GM11168 (cell line): ENCODE results near the gene RABEPK.
"Not testable (repeated sequence)": the region's sequence is repeated elsewhere in the genome, so short reads cannot be mapped to it uniquely, and the experiment has no call there.

ENCODE experiments used
- in situ Hi-C: fragments of 300-500 bp; cut with MboI; formaldehyde crosslinking; loops from one replicate; pipeline ENCODE4 v1.12.0; 2022; ENCODE audit warnings: low sequenced_read_pairs; ENCODE audit not compliant: unreplicated experiment

Gene RABEPK

GRCh38 chr9:125241863-125242739 is 41.8 kb downstream of the RABEPK start:
- in situ Hi-C loops: no loop called here

DNA sequence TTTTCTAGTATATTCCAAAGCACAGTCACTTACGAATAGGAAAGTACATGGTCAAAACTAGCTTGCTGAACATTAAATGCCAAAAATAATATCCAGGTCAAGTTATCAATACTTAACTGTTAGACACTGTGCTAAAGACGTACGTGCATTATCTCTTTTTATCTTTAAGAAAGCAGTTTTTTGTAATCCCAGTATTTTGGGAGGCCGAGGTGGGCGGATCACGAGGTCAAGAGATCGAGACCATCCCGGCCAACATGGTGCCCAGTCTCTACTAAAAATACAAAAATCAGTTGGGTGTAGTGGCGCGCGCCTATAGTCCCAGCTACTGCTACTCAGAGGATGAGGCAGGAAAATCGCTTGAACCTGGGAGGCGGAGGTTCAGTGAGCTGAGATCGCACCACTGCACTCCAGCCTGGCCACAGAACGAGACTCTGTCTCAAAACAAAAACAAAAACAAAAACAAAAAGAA is 43.5 kb downstream of the RABEPK start:
- in situ Hi-C loops: no loop called here

DNA sequence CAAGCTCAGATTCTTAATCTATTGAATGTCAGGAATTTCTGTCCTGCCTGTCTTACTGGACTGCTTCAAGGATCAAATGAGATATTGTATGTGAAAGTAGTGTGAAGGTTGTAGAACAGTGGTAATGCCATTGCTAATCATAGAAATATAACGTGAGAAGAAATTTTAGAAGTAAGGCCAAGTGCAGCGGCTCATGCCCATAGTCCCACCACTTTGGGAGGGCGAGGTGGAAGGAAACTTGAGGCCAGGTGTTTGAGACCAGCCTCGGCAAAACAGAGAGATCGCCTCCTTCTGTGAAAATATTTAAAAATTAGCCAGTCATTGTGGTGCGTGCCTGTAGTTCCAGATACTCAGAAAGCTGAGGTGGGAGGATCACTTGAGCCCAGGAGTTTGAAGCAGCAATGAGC is 45.9 kb downstream of the RABEPK start:
- in situ Hi-C loops: no loop called here

- in situ Hi-C loops: no loop called here
Measured at GRCh38 chr9:125254231-125254630, 53.9 kb downstream of the RABEPK start.

- in situ Hi-C loops: no loop called here
Measured at GRCh38 chr9:125255781-125256391, 55.5 kb downstream of the RABEPK start.

- in situ Hi-C loops: no loop called here
Measured at GRCh38 chr9:125258160-125258785, 57.9 kb downstream of the RABEPK start.

GRCh38 chr9:125258832-125259534 is 58.6 kb downstream of the RABEPK start:
- in situ Hi-C loops: no loop called here

DNA sequence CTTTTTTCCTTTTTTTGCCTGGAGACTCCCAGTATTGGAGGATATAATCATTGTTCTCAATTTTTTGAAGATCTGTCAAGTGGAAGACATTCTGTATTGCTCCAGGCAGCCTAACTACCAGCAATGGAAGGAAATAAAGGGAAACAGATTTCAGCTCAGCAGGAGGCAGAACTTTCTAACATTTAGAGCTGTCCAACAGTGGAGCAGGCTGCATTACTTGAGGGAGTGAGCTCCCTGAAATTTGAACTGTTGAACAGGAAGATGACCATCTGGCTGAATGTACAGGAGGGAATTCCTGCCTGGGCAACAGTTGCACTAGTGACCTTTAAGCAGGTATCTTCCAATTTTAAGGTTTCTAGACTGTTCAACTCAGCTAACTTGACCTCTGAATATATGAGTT is 60.2 kb downstream of the RABEPK start:
- in situ Hi-C loops: no loop called here

DNA sequence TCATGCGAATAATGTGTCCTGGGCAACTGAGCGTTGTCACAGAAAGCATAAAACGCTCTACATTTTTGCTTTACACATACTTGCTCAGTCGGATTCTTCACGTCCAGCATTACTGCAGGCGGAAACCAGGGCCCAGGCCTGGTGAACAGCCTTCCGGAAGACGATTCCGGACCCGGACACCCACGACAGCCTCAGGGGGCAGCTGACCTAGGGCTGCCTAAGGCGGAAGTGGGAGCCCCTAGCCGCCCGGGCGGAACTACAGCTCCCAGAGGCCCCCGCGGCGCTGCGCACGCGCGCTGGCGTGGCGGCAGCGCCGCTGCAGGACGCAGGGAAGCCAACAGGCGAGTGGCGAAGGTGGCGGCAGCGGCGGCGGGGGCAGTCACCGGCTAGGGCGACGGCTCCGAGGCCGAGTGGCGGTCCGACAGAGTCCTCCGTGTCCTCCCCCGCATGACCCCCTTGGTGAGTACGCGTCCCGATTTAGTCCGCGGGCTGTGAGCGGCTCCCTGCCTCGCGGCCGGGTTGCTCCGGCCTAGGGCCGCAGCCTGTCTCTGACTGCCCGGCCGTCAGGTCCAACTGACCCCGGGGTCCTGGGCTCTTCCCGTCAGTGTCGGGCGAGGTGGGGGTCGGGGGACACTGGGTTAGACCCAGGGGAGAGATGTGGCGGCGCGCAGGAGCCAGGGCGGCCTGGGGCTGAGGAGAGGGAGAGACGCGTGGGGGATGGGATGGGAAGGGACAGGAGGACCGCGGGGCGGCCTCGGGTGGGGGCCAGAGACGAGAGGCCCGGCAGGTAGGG is 61.4 kb downstream of the RABEPK start, which contains the start of gene GAPVD1:
TSS of gene GAPVD1 (plus strand) at position 326 of the 793 bp plus-strand sequence. CDS start 37,096 bp downstream, outside the sequence.
- in situ Hi-C loops: no loop called here

DNA sequence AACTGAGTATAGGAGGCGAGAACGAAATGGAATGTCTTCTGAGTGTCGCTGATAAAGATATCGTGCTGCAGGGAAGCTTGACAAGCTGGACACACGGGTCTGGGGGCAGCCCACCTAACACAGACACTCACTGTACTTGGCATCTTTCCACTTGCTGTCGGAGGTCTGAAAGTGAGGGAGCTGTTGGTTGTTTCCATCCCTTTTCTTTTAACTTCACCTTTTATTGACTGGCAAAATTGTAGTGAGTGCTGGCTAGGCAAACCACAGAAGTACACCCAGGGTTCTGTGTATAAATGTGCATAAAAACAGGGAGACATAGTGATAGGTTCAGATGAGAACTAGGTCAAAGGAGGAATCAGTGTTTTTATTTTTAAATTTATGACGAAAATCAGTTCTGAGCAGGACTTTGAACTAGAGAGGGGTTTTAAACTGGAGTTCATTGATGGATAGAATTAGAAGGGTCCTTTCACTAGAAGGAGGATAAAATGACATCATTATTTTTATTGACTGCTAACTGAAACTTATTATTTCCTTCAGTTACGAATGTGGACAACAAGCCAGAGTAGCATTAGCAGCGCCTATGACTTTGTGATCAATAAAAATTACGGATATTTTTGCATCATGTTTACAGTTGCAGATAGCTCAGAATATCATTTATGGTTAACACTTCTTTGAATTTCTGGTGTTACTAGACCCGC is 62.1 kb downstream of the RABEPK start:
- in situ Hi-C loops: no loop called here

DNA sequence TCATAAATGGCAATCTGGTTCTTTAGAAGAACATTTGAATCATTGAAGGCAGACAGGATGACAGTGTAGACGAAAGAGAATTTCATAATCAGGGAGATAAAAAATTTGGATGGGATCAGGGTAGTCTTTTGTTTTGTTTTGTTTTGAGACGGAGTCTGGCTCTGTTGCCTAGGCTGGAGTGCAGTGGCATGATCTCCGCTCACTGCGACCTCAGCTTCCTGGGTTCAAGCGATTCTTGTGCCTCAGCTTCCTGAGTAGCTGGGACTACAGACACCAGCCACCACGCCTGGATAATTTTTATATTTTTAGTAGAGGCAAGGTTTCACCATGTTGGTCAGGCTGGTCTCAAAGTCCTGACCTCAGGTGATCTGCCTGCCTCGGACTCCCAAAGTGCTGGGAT is 63.7 kb downstream of the RABEPK start:
- in situ Hi-C loops: not testable (repeated sequence)

GRCh38 chr9:125268394-125269013 is 68.2 kb downstream of the RABEPK start:
- in situ Hi-C loops: no loop called here

DNA sequence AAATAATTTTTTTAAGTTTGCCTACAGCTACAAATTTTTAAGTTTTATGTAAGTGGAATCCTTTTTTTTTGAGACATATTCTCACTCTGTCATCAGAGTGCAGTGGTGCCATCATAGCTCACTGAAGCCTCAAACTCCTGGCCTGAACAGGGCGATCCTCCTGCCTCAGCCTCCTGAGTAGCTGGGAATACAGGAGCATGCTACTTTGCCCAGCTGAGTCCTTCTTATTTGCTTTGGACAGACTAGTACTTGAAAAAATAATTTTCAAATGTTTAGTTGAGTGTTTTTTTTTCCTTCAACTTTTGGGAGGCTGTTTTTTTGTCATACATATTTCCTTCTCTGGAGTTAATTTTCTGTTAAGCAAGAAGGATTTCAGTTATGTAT is 68.7 kb downstream of the RABEPK start:
- in situ Hi-C loops: no loop called here

- in situ Hi-C loops: no loop called here
Measured at GRCh38 chr9:125271081-125271480, 70.7 kb downstream of the RABEPK start.

GRCh38 chr9:125272697-125273096 is 72.4 kb downstream of the RABEPK start:
- in situ Hi-C loops: no loop called here

DNA sequence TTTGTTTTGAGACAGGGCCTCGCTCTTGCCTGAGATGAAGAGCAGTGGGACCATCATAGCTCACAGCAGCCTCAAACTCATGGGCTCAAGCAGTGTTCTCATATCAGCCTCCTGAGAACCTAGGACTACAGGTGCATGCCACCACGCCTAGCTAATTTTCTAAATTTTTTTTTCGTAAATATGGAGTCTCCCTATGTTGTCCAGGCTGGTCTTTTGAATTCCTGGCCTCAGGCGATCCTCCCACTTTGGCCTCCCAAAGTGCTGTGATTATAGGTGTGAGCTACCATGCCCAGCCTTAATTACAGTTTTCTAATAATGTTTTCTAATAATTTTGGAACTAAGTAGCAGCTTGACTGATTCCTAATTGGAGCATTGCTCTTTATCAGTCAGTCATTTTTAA is 76.4 kb downstream of the RABEPK start:
- in situ Hi-C loops: no loop called here

DNA sequence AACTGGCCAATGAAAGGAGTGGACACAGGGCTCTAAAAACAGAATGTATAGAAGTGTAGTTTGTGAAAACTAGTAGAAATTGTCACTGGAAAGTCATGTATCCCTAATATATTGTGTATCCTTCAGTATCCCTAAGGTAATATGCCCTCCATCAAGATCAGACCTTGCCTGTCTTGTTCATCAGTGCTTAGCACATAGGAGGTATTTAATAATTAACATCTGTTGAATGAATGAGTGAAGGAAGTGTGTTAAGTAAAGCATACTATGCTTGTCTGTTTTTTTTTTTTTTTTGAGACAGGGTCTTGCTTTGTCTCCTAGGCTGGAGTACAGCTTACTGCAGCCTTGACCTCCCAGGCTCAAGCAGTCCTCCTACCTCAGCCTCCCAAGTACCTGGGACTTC is 77.1 kb downstream of the RABEPK start:
- in situ Hi-C loops: no loop called here

- in situ Hi-C loops: no loop called here
Measured at GRCh38 chr9:125280945-125281344, 80.6 kb downstream of the RABEPK start.
